Measurements from ENCODE around the gene MASP1.
"Not testable (repeated sequence)": the region's sequence is repeated elsewhere in the genome, so short reads cannot be mapped to it uniquely, and the experiment has no call there.

The MASP1 gene

DNA sequence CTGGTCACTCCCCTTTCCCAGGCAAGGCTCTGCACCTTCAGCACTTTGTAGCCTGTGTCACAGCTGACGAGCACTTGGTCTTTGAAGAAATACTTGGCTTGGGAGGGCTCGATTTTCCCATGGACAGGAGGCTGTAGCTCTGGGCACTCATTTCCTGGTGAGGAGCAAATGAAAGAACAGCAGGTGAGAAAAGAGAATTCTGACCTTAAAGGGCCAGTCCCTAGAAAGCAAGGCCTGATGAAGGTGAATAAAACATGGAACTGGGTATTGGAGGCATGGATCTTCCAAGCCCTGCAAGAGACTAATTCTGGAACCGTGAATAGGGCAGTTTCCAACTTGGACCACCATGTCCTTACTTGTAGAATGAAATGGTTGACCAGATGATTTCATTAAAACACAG lies 39.9 kb downstream of the MASP1 start:
- H3K4me3 ChIP-seq (ENCODE audit: low read depth, low read length), result no peak overlapping the region
- no peak for DNase-seq (ENCODE audit: low read depth)
- TF ChIP-seq, protein P1, sequence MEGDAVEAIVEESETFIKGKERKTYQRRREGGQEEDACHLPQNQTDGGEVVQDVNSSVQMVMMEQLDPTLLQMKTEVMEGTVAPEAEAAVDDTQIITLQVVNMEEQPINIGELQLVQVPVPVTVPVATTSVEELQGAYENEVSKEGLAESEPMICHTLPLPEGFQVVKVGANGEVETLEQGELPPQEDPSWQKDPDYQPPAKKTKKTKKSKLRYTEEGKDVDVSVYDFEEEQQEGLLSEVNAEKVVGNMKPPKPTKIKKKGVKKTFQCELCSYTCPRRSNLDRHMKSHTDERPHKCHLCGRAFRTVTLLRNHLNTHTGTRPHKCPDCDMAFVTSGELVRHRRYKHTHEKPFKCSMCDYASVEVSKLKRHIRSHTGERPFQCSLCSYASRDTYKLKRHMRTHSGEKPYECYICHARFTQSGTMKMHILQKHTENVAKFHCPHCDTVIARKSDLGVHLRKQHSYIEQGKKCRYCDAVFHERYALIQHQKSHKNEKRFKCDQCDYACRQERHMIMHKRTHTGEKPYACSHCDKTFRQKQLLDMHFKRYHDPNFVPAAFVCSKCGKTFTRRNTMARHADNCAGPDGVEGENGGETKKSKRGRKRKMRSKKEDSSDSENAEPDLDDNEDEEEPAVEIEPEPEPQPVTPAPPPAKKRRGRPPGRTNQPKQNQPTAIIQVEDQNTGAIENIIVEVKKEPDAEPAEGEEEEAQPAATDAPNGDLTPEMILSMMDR (IDR thresholded peaks at IDR 0.05; ENCODE audit: insufficient read depth, low read depth, low read length, missing control alignments), result no peak

DNA sequence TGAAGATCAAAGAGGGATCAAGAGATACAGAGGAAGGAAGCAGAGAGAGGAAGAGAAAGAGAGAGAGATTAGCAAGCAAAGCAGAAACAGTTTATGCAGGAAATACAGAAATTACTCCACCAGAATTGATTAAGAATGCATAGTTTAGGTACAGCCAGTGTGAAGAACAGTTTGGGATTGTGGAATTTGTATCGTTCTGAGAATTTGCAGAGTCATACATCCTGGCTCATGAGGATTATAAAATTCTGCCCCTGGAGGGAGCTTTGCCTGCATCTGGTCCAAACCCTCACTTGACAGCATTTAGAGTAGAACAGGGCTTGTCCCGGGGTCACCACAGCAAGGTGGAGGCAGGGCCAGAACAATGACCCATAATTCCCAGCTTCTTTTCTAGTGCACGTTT lies 44.1 kb downstream of the MASP1 start:
- DNase-seq (ENCODE audit: low read depth), result no peak
- TF ChIP-seq, protein P1 (IDR thresholded peaks at IDR 0.05; ENCODE audit: insufficient read depth, low read depth, low read length, missing control alignments), result no peak

DNA sequence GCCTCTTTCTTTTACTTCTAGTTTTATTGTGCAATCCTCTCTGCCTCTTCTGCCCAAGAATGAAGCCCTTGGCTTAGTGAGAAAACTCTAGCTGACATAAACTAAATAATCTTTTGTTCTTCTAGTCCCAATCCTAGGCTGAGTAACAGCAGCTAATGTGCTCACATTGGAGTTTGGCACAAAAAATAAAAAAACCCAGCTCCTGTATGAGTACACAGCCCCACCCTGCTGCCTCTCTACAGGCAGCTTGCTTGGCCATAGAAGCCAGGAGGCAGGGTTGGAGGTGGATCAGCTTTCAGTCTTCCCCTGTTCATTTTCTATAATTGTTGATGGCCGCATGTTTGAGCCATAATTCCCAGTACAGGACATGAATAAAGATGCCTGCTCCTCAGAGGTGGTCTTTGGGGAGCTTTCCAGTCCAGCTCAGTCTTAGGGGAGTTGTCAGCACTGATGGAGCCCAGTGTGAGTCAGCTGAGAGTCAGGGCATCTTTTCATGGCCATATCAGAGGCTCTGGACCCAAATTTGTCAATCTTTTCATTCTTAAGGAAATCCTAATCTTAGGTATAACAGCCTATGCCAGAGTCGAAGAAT lies 47.5 kb downstream of the MASP1 start:
- no peak overlapping the region for H3K4me3 ChIP-seq (ENCODE audit: low read depth, low read length)
- TF ChIP-seq, protein P1 (IDR thresholded peaks at IDR 0.05; ENCODE audit: insufficient read depth, low read depth, low read length, missing control alignments), result no peak
- DNase-seq (ENCODE audit: low read depth), result no peak

More for the DNA sequence above, 44.1 kb downstream of the MASP1 start:
- H3K4me3 ChIP-seq (ENCODE audit: low read depth, low read length), result no peak overlapping the region

DNA sequence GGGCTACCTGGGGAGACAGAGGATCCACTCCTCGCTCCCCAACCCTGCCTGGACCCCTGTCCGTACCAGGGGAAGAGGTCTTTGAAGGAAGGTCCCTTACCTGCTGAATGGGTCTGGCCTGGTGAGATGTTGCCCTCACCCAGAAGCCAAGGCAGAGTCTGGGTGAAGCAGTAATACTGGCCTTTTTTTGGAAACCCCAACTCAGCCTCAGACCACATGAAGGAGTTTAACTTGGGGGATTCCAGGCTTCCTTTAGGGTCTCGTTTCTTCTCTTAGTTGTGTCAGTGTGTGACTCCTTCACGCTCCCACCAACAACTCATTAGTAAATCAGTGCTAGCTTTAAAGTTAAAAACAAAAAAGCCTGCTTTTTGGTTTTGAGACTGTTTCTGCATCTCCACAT lies 48.6 kb downstream of the MASP1 start:
- TF ChIP-seq, protein P1 (IDR thresholded peaks at IDR 0.05; ENCODE audit: insufficient read depth, low read depth, low read length, missing control alignments), result no peak
- peak; percentile 24 for DNase-seq (ENCODE audit: low read depth)
- H3K4me3 ChIP-seq (ENCODE audit: low read depth, low read length), result no peak overlapping the region

DNA sequence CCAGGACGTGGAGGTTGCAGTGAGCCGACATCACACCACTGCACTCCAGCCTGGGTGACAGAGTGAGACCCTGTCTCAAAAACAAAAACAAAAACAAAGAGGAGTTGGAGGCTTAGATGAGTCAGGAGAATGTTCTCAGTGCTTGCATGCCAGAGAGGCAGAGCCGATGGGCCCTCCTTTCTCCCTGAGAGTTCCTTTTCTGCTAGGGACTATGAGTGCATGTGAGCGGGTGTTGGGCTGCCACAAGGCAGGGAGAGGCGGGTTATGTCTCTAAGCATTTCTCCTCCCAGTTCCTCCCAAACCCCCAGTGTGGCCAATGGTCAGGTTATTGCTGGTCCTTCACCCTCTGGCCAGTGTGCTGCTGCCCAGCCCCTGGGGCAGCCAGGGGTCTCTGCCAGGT lies 49.1 kb downstream of the MASP1 start:
- no peak for DNase-seq (ENCODE audit: low read depth)
- TF ChIP-seq, protein P1 (IDR thresholded peaks at IDR 0.05; ENCODE audit: insufficient read depth, low read depth, low read length, missing control alignments), result no peak
- H3K4me3 ChIP-seq (ENCODE audit: low read depth, low read length), result no peak overlapping the region

DNA sequence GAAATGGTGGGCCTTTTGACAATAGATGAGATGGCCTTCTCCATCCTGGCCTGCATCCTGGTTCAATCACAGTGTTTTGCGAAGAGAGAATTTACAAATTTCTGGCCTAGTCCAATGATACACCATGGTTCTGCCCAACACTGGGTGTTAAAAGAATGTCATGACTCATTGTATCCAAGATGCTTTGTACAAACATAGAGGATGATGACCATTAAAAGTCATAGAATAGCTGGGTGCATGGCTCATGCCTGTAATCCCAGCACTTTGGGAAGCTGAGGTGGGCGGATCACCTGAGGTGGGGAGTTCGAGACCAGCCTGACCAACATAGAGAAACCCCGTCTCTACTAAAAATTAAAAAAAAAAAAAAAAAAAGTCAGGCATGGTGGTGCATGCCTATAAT lies 52.7 kb downstream of the MASP1 start:
- DNase-seq (ENCODE audit: low read depth), result not testable (repeated sequence)

DNA sequence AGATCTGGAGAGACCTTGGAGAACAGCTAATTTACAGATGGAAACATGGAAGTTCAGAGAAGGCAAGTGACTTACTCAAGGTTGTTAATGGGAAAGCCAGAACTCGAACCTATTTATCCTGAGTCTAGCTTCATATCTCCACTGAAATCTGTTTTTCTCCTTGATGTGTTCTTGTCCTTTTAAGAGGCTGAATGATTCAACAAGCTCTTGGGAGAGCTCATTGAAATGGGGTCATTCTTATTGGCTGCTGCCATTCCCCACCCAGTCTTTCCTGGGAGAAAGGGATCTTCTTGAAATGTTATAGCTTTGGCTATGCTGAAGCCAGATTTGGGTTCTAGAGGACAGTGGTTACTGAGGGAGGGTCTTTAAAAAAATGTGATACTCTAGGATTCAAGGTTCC lies 53.3 kb downstream of the MASP1 start:
- H3K4me3 ChIP-seq (ENCODE audit: low read depth, low read length), result no peak overlapping the region
- TF ChIP-seq, protein P1 (IDR thresholded peaks at IDR 0.05; ENCODE audit: insufficient read depth, low read depth, low read length, missing control alignments), result no peak
- DNase-seq (ENCODE audit: low read depth), result no peak

More for the DNA sequence above, 52.7 kb downstream of the MASP1 start:
- H3K4me3 ChIP-seq (ENCODE audit: low read depth, low read length), result not testable (repeated sequence)

Measured in GM12865 (cell line).